GM23338 (cell line): ENCODE data around the gene CTDSPL. TPM values are rescaled to one million over a fixed set of nuclear protein-coding genes. Genes with fewer than 3 reads are reported as not detected.

Experiments
- ATAC-seq: fragments of 200-7000 bp; cut with Tn5 transposase; 3 replicates; pipeline ENCODE4 v1.9.1; 2020
- DNase-seq: peaks from one replicate; pipeline ENCODE4 v3.0.0-alpha.2; 2015; ENCODE audit warnings: low spot score
- H2AFZ ChIP-seq: fragments of 200-600 bp; sonication (generic); 2 replicates; pipeline ENCODE4 v1.8.0; 2016; ENCODE audit warnings: antibody characterized with exemption, mild to moderate bottlenecking, moderate library complexity
- H3F3A ChIP-seq: fragments of 200-600 bp; sonication (generic); replicated peaks from 2 replicates; pipeline ENCODE4 v1.8.0; 2017; ENCODE audit warnings: antibody characterized with exemption, mixed run types, low read depth
- H3K27ac ChIP-seq: fragments of 200-600 bp; sonication (generic); 2 replicates; pipeline ENCODE4 v1.6.1; 2016; ENCODE audit warnings: low read depth
- H3K27me3 ChIP-seq: fragments of 200-600 bp; sonication (generic); 2 replicates; pipeline ENCODE4 v1.8.0; 2016; ENCODE audit warnings: mild to moderate bottlenecking, mixed run types, moderate library complexity; ENCODE audit not compliant: insufficient read depth
- H3K36me3 ChIP-seq: fragments of 200-600 bp; sonication (generic); 2 replicates; pipeline ENCODE4 v1.8.0; 2016; ENCODE audit warnings: mild to moderate bottlenecking; ENCODE audit not compliant: insufficient read depth
- H3K4me1 ChIP-seq: fragments of 200-600 bp; sonication (generic); 2 replicates; pipeline ENCODE4 v1.8.0; 2016; ENCODE audit warnings: mild to moderate bottlenecking, moderate library complexity; ENCODE audit not compliant: insufficient read depth
- H3K4me2 ChIP-seq: fragments of 200-600 bp; sonication (generic); 2 replicates; pipeline ENCODE4 v1.7.1; 2017; ENCODE audit warnings: mixed run types
- H3K4me3 ChIP-seq: fragments of 200-600 bp; sonication (generic); 2 replicates; pipeline ENCODE4 v1.6.1; 2016; ENCODE audit warnings: mixed run types
- H3K79me2 ChIP-seq: fragments of 200-600 bp; sonication (generic); replicated peaks from 2 replicates; pipeline ENCODE4 v1.8.0; 2017; ENCODE audit warnings: mild to moderate bottlenecking; ENCODE audit not compliant: insufficient read depth
- H3K9me2 ChIP-seq: fragments of 200-600 bp; sonication (generic); 2 replicates; pipeline ENCODE4 v1.8.0; 2017; ENCODE audit not compliant: insufficient read depth
- H4K20me1 ChIP-seq: fragments of 200-600 bp; sonication (generic); replicated peaks from 2 replicates; pipeline ENCODE4 v1.8.0; 2017; ENCODE audit warnings: mild to moderate bottlenecking; ENCODE audit not compliant: insufficient read depth
- H3K27ac Mint-ChIP-seq: 2 replicates; pipeline ENCODE4 v1.8.0; 2020; ENCODE audit warnings: inconsistent platforms, mild to moderate bottlenecking, moderate library complexity, mixed read lengths
- H3K27me3 Mint-ChIP-seq: 3 replicates; pipeline ENCODE4 v1.8.0; 2022; ENCODE audit warnings: low read depth, mild to moderate bottlenecking, moderate library complexity, mixed read lengths, inconsistent platforms; ENCODE audit not compliant: insufficient read depth, poor library complexity
- H3K36me3 Mint-ChIP-seq: 3 replicates; pipeline ENCODE4 v1.8.0; 2021; ENCODE audit warnings: low read depth, mild to moderate bottlenecking, inconsistent platforms, moderate library complexity, mixed read lengths
- H3K4me1 Mint-ChIP-seq: 3 replicates; pipeline ENCODE4 v1.8.0; 2020; ENCODE audit warnings: mild to moderate bottlenecking, inconsistent platforms, mixed read lengths
- H3K4me3 Mint-ChIP-seq: 3 replicates; pipeline ENCODE4 v1.8.0; 2021; ENCODE audit warnings: moderate library complexity, mild to moderate bottlenecking, inconsistent platforms, mixed read lengths
- H3K9me3 Mint-ChIP-seq: 3 replicates; pipeline ENCODE4 v1.8.0; 2020; ENCODE audit warnings: moderate library complexity, mild to moderate bottlenecking, inconsistent platforms, mixed read lengths
- CREB1 ChIP-seq: fragments of 250-450 bp; sonication (Bioruptor Pico); IDR thresholded peaks from 2 replicates; pipeline ENCODE4 v1.5.0; 2020; ENCODE audit warnings: low read depth, mild to moderate bottlenecking, moderate library complexity
- EZH2 ChIP-seq: fragments of 200-600 bp; sonication (generic); IDR thresholded peaks from one replicate; pipeline ENCODE4 v1.8.0; 2017; ENCODE audit warnings: antibody characterized with exemption, mild to moderate bottlenecking, low read depth; ENCODE audit not compliant: unreplicated experiment
- EZH2phosphoT487 ChIP-seq: fragments of 200-600 bp; sonication (generic); IDR thresholded peaks from one replicate; pipeline ENCODE4 v1.8.1; 2018; ENCODE audit warnings: antibody characterized with exemption; ENCODE audit not compliant: unreplicated experiment
- STAT1 ChIP-seq: IDR thresholded peaks from one replicate; pipeline ENCODE4 v1.6.1; 2016; ENCODE audit warnings: antibody characterized with exemption; ENCODE audit not compliant: unreplicated experiment
- ZNF114 ChIP-seq: fragments of 250-450 bp; sonication (Bioruptor Pico); IDR thresholded peaks from 2 replicates; pipeline ENCODE4 v1.5.0; 2020; ENCODE audit warnings: mild to moderate bottlenecking, moderate library complexity
- ZNF331 ChIP-seq: fragments of 250-450 bp; sonication (Bioruptor Pico); IDR thresholded peaks from 2 replicates; pipeline ENCODE4 v1.5.0; 2020; ENCODE audit warnings: low read depth, mild to moderate bottlenecking, moderate library complexity
- polyA plus RNA-seq: library from polyadenylated mRNA; unstranded; fragments of >200 nt; fragmentation: Nextera tagmentation; extraction: Ambion mirVana; gene quantifications from 2 replicates; pipeline ENCODE4 v1.2.1, GENCODE V29; 2016
- total RNA-seq: library from RNA; depleted of rRNA; stranded (reverse); fragments of >200 nt; shearing (Covaris generic); gene quantifications from 2 replicates; pipeline ENCODE4 v1.2.3, GENCODE V29; 2014
- TF ChIP-seq, protein P1 (sequence below): IDR thresholded peaks from one replicate; pipeline ENCODE4 v1.6.1; 2018; ENCODE audit warnings: antibody characterized with exemption; ENCODE audit not compliant: unreplicated experiment
- TF ChIP-seq, protein P2 (sequence below): fragments of 250-450 bp; sonication (Bioruptor Pico); IDR thresholded peaks from 2 replicates; pipeline ENCODE4 v1.5.0; 2020; ENCODE audit warnings: mild to moderate bottlenecking, moderate library complexity
- TF ChIP-seq, protein P3 (sequence below): IDR thresholded peaks from 2 replicates; pipeline ENCODE4 v1.6.1; 2016; ENCODE audit warnings: antibody characterized with exemption

CTDSPL gene
- total and polyA plus RNA-seq, 2 experiments from 2014 or later, result 23.2 to 42.0 TPM

DNA sequence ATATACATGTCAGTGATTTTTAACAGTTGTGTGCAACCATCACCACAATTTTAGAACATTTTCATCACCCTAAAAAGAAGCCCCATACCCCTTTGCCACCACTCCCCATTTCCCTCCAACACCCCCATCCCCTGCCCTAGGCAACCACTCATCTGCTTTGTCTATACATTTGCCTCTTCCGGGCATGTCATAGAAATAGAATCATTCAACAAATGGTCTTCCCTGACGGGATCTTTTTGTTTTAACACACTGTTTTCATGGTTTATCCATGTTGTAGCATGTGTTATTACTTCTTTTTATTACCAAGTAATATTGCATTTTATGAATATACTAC lies 132.9 kb downstream of the CTDSPL start:
- ATAC-seq (no peak), DNase-seq (no peak)
- H3K4me3 Mint-ChIP-seq, result peak overlapping the region; percentile 87
- H3K4me2 ChIP-seq, result peak overlapping the region; percentile 94
- H3K4me1 ChIP-seq, result peaks cover 18% of the 10 kb centered on the region
- no peaks in the 10 kb centered on the region for H4K20me1 ChIP-seq
- H3K27ac Mint-ChIP-seq, result peak overlapping the region; percentile 90; the same call in 1 of the 2 replicates
- H2AFZ ChIP-seq, result peak overlapping the region; percentile 100; the same call in 1 of the 2 replicates
- H3K9me2 ChIP-seq, result no peaks in the 10 kb centered on the region
- peak overlapping the region; percentile 89 for H3K4me3 ChIP-seq
- peaks cover 21% of the 10 kb centered on the region for H3K27me3 Mint-ChIP-seq
- no peaks in the 10 kb centered on the region for H3K9me3 Mint-ChIP-seq
- H3F3A ChIP-seq, result peaks cover 4% of the 10 kb centered on the region; the same call in 1 of the 2 replicates
- H3K36me3 Mint-ChIP-seq, result 0 out of 3 replicates have a peak, but pooled peaks cover 3% of the 10 kb centered on the region
- no peaks in the 10 kb centered on the region for H3K79me2 ChIP-seq
- H3K4me1 Mint-ChIP-seq, result peaks cover 18% of the 10 kb centered on the region
- H3K36me3 ChIP-seq, result no peaks in the 10 kb centered on the region
- no peak overlapping the region for H3K27ac ChIP-seq
- no peak for TF ChIP-seq CREB1 (CRISPR knock-in tag)
- H3K27me3 ChIP-seq, result no peaks in the 10 kb centered on the region; the same call in 1 of the 2 replicates

DNA sequence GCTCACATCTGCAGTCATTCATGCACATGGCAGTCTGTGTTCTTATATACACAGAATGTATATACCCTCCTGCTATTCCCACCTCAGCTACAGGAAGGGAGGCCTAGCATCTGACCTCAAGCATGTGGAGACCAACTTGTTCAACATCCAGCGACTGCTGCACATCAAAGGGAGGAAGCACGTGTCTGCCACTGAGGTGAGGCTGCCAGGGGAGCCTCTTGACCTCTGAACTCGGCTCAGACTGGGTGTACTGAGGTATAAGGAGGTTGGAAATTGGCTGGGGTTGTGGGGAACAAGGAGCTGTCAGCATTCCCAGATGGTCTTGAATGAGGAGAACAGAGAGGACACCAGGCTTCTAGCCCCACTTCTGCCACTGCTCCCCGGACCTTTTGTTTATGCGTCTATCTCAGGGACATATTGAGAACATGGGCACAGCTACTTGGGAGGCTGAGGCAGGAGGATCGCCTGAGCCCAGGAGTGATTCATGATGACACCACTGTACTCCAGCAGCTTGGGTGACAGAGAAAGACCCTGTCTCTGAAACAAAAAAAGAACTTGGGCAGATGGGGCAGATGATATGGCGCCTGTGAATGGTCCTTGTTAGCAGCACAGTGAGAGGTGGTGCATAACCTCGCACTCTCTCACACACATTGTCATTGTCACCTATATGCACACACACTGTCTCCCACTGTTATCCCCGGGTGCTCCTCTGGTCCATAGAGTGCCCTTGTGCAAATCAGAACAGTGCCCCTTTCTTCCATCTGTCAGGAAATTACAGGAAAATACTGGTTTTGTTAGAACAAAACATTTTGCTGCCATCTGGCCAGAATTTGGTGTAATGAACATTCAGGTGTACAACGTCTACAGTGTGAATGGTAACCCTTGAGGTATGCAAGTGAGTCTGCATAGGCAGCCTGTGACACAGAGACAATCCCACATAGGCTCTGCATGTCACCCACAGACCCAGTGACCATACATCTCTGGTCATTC lies 134.3 kb downstream of the CTDSPL start:
- no peak overlapping the region for H3K27ac ChIP-seq
- peaks cover 4% of the 10 kb centered on the region; the same call in 1 of the 2 replicates for H3F3A ChIP-seq
- H3K4me2 ChIP-seq, result no peak overlapping the region
- H3K27me3 Mint-ChIP-seq, result peaks cover 14% of the 10 kb centered on the region
- DNase-seq (no peak), ATAC-seq (no peak)
- 0 out of 3 replicates have a peak, but pooled peaks cover 3% of the 10 kb centered on the region for H3K36me3 Mint-ChIP-seq
- no peaks in the 10 kb centered on the region for H3K9me2 ChIP-seq
- no peak overlapping the region for H3K27ac Mint-ChIP-seq
- H3K4me3 Mint-ChIP-seq, result no peak overlapping the region
- no peak overlapping the region for H3K4me3 ChIP-seq
- H3K36me3 ChIP-seq, result no peaks in the 10 kb centered on the region
- no peaks in the 10 kb centered on the region for H4K20me1 ChIP-seq
- H3K4me1 ChIP-seq, result peaks cover 18% of the 10 kb centered on the region
- no peaks in the 10 kb centered on the region for H3K79me2 ChIP-seq
- peaks cover 19% of the 10 kb centered on the region for H3K4me1 Mint-ChIP-seq
- H2AFZ ChIP-seq, result no peak overlapping the region
- no peaks in the 10 kb centered on the region; the same call in 1 of the 2 replicates for H3K27me3 ChIP-seq
- no peaks in the 10 kb centered on the region for H3K9me3 Mint-ChIP-seq
- TF ChIP-seq, protein P1, sequence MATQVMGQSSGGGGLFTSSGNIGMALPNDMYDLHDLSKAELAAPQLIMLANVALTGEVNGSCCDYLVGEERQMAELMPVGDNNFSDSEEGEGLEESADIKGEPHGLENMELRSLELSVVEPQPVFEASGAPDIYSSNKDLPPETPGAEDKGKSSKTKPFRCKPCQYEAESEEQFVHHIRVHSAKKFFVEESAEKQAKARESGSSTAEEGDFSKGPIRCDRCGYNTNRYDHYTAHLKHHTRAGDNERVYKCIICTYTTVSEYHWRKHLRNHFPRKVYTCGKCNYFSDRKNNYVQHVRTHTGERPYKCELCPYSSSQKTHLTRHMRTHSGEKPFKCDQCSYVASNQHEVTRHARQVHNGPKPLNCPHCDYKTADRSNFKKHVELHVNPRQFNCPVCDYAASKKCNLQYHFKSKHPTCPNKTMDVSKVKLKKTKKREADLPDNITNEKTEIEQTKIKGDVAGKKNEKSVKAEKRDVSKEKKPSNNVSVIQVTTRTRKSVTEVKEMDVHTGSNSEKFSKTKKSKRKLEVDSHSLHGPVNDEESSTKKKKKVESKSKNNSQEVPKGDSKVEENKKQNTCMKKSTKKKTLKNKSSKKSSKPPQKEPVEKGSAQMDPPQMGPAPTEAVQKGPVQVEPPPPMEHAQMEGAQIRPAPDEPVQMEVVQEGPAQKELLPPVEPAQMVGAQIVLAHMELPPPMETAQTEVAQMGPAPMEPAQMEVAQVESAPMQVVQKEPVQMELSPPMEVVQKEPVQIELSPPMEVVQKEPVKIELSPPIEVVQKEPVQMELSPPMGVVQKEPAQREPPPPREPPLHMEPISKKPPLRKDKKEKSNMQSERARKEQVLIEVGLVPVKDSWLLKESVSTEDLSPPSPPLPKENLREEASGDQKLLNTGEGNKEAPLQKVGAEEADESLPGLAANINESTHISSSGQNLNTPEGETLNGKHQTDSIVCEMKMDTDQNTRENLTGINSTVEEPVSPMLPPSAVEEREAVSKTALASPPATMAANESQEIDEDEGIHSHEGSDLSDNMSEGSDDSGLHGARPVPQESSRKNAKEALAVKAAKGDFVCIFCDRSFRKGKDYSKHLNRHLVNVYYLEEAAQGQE, result no peak
- TF ChIP-seq ZNF114 (no peak), EZH2phosphoT487 (no peak), STAT1 (no peak), ZNF331 (CRISPR knock-in tag) (no peak), EZH2 (no peak)
- TF ChIP-seq, protein P2, sequence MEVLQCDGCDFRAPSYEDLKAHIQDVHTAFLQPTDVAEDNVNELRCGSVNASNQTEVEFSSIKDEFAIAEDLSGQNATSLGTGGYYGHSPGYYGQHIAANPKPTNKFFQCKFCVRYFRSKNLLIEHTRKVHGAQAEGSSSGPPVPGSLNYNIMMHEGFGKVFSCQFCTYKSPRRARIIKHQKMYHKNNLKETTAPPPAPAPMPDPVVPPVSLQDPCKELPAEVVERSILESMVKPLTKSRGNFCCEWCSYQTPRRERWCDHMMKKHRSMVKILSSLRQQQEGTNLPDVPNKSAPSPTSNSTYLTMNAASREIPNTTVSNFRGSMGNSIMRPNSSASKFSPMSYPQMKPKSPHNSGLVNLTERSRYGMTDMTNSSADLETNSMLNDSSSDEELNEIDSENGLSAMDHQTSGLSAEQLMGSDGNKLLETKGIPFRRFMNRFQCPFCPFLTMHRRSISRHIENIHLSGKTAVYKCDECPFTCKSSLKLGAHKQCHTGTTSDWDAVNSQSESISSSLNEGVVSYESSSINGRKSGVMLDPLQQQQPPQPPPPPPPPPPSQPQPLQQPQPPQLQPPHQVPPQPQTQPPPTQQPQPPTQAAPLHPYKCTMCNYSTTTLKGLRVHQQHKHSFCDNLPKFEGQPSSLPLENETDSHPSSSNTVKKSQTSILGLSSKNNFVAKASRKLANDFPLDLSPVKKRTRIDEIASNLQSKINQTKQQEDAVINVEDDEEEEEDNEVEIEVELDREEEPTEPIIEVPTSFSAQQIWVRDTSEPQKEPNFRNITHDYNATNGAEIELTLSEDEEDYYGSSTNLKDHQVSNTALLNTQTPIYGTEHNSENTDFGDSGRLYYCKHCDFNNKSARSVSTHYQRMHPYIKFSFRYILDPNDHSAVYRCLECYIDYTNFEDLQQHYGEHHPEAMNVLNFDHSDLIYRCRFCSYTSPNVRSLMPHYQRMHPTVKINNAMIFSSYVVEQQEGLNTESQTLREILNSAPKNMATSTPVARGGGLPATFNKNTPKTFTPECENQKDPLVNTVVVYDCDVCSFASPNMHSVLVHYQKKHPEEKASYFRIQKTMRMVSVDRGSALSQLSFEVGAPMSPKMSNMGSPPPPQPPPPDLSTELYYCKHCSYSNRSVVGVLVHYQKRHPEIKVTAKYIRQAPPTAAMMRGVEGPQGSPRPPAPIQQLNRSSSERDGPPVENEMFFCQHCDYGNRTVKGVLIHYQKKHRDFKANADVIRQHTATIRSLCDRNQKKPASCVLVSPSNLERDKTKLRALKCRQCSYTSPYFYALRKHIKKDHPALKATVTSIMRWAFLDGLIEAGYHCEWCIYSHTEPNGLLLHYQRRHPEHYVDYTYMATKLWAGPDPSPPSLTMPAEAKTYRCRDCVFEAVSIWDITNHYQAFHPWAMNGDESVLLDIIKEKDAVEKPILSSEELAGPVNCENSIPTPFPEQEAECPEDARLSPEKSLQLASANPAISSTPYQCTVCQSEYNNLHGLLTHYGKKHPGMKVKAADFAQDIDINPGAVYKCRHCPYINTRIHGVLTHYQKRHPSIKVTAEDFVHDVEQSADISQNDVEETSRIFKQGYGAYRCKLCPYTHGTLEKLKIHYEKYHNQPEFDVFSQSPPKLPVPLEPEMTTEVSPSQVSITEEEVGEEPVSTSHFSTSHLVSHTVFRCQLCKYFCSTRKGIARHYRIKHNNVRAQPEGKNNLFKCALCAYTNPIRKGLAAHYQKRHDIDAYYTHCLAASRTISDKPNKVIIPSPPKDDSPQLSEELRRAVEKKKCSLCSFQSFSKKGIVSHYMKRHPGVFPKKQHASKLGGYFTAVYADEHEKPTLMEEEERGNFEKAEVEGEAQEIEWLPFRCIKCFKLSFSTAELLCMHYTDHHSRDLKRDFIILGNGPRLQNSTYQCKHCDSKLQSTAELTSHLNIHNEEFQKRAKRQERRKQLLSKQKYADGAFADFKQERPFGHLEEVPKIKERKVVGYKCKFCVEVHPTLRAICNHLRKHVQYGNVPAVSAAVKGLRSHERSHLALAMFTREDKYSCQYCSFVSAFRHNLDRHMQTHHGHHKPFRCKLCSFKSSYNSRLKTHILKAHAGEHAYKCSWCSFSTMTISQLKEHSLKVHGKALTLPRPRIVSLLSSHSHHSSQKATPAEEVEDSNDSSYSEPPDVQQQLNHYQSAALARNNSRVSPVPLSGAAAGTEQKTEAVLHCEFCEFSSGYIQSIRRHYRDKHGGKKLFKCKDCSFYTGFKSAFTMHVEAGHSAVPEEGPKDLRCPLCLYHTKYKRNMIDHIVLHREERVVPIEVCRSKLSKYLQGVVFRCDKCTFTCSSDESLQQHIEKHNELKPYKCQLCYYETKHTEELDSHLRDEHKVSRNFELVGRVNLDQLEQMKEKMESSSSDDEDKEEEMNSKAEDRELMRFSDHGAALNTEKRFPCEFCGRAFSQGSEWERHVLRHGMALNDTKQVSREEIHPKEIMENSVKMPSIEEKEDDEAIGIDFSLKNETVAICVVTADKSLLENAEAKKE (CRISPR knock-in tag), result no peak
- TF ChIP-seq, protein P3, sequence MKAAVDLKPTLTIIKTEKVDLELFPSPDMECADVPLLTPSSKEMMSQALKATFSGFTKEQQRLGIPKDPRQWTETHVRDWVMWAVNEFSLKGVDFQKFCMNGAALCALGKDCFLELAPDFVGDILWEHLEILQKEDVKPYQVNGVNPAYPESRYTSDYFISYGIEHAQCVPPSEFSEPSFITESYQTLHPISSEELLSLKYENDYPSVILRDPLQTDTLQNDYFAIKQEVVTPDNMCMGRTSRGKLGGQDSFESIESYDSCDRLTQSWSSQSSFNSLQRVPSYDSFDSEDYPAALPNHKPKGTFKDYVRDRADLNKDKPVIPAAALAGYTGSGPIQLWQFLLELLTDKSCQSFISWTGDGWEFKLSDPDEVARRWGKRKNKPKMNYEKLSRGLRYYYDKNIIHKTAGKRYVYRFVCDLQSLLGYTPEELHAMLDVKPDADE, result no peak
